Measurements from ENCODE around the gene C1orf115.

GRCh38 chr1:220692436-220693228, 2.5 kb downstream of the C1orf115 start:
- TF ChIP-seq SMARCA4 (IDR thresholded peaks at IDR 0.05) (no peak), MAFK (IDR thresholded peaks at IDR 0.05; ENCODE audit: low read length) (no peak), ZSCAN29 (IDR thresholded peaks at IDR 0.05) (no peak), POLR2AphosphoS5 (IDR thresholded peaks at IDR 0.05; ENCODE audit: control insufficient read depth, insufficient read depth, low read depth, low read length) (no peak), KLF10 (CRISPR knock-in tag; IDR thresholded peaks at IDR 0.05) (no peak), CREB1 (IDR thresholded peaks at IDR 0.05) (no peak), CREB1 (CRISPR knock-in tag; IDR thresholded peaks at IDR 0.05) (no peak), KAT8 (IDR thresholded peaks at IDR 0.05; ENCODE audit: low read depth) (no peak), CTCF (IDR thresholded peaks at IDR 0.05 in 2 of 3, conservative IDR thresholded peaks at IDR 0.05 in 1 of 3; ENCODE audit: insufficient read depth in 2 of 3, low read depth in 1 of 3, low read length in 3 of 3) (no peak), BHLHE40 (IDR thresholded peaks at IDR 0.05; ENCODE audit: low read length) (no peak)
